K562 (cell line): Measurements from ENCODE around the gene TKT. TPM values are rescaled to one million over a fixed set of nuclear protein-coding genes. Genes with fewer than 3 reads are reported as not detected.

Experiments used
- BDP1 ChIP-seq: IDR thresholded peaks from 3 replicates; pipeline ENCODE4 v1.6.1; 2011; ENCODE audit not compliant: insufficient read length, insufficient read depth
- BHLHE40 ChIP-seq: IDR thresholded peaks from 2 replicates; pipeline ENCODE4 v1.6.1; 2011; ENCODE audit warnings: low read length, improper control_type of control experiment
- ESRRA ChIP-seq: fragments of 450-650 bp; IDR thresholded peaks from 2 replicates; pipeline ENCODE4 v1.6.1; 2014; ENCODE audit warnings: low read depth, mild to moderate bottlenecking, moderate library complexity, borderline replicate concordance
- FOS ChIP-seq: IDR thresholded peaks from 3 replicates; pipeline ENCODE4 v1.6.1; 2011; ENCODE audit not compliant: insufficient read length; ENCODE audit errors: extremely low read depth
- FOXK1 ChIP-seq: sonication (generic); formaldehyde crosslinking; IDR thresholded peaks from 2 replicates; pipeline ENCODE4 v1.8.0; 2022; ENCODE audit warnings: missing genetic modification reagents, mild to moderate bottlenecking, borderline replicate concordance
- PHF8 ChIP-seq: fragments of 200-600 bp; sonication (generic); IDR thresholded peaks from 2 replicates; pipeline ENCODE4 v1.6.1; 2012; ENCODE audit warnings: mixed run types, mild to moderate bottlenecking, inconsistent platforms, low read length, moderate library complexity, borderline replicate concordance
- RBM25 ChIP-seq: fragments of 200-400 bp; formaldehyde crosslinking; IDR thresholded peaks from 2 replicates; pipeline ENCODE4 v1.6.1; 2018; ENCODE audit warnings: low read length, low read depth, moderate library complexity; ENCODE audit not compliant: severe bottlenecking
- SAFB2 ChIP-seq: fragments of 200-400 bp; formaldehyde crosslinking; IDR thresholded peaks from 2 replicates; pipeline ENCODE4 v1.6.1; 2018; ENCODE audit warnings: borderline replicate concordance, low read length, low read depth, moderate library complexity; ENCODE audit not compliant: severe bottlenecking
- SIN3B ChIP-seq: fragments of 450-650 bp; IDR thresholded peaks from 2 replicates; pipeline ENCODE4 v1.6.1; 2017; ENCODE audit warnings: low read depth, mild to moderate bottlenecking, moderate library complexity
- SRSF9 ChIP-seq: fragments of 200-400 bp; formaldehyde crosslinking; IDR thresholded peaks from 2 replicates; pipeline ENCODE4 v1.6.1; 2017; ENCODE audit warnings: low read depth, low read length, borderline replicate concordance
- XRCC5 ChIP-seq: fragments of 200-400 bp; formaldehyde crosslinking; IDR thresholded peaks from 2 replicates; pipeline ENCODE4 v1.6.1; 2017; ENCODE audit warnings: low read depth, mild to moderate bottlenecking, low read length
- ZBTB7A ChIP-seq: IDR thresholded peaks from 2 replicates; pipeline ENCODE4 v1.6.1; 2011; ENCODE audit warnings: low read depth, mild to moderate bottlenecking, low read length, moderate library complexity, borderline replicate concordance; ENCODE audit not compliant: control insufficient read depth
- ZEB2 ChIP-seq: fragments of 450-650 bp; IDR thresholded peaks from 2 replicates; pipeline ENCODE4 v1.6.1; 2016
- ZNF263 ChIP-seq: sonication (generic); formaldehyde crosslinking; IDR thresholded peaks from 2 replicates; pipeline ENCODE4 v1.8.0; 2022; ENCODE audit warnings: mild to moderate bottlenecking, missing genetic modification reagents, borderline replicate concordance
- ZNF354B ChIP-seq: fragments of 250-450 bp; sonication (Bioruptor Pico); IDR thresholded peaks from 2 replicates; pipeline ENCODE4 v1.4.0; 2020
- polyA plus RNA-seq, 8 experiments: library from polyadenylated mRNA; depleted of rRNA in 4 of 8; stranded (reverse) in 5 of 8; unstranded in 3 of 8; fragments of >200 nt; fragmentation: Nextera tagmentation in 2 of 8; fragmentation: Illumina TruSeq in 1 of 8; extraction: Ambion mirVana in 2 of 8; extraction: Trizol in 1 of 8; gene quantifications; 2 replicates each; pipeline versions ENCODE4 v1.2.1 to v1.2.3, GENCODE V29; 2011 to 2014; ENCODE audit warnings: inconsistent platforms in 1 of 8, missing spikeins in 1 of 8
- total RNA-seq, 7 experiments: library from RNA; depleted of rRNA in 6 of 7; stranded (reverse); fragments of >200 nt in 6 of 7; fragmentation: Illumina TruSeq in 2 of 7; extraction: Trizol in 2 of 7; gene quantifications; 2 replicates each; pipeline versions ENCODE4 v1.2.1 to v1.2.3, GENCODE V29; 2011 to 2021; ENCODE audit warnings: low replicate concordance in 1 of 7
- TF ChIP-seq, protein P1 (sequence below): fragments of 450-650 bp; IDR thresholded peaks from one replicate; pipeline ENCODE4 v1.6.1; 2018; ENCODE audit warnings: mild to moderate bottlenecking, moderate library complexity; ENCODE audit not compliant: partially characterized antibody
- TF ChIP-seq, protein P2 (sequence below): fragments of 450-650 bp; formaldehyde crosslinking; conservative IDR thresholded peaks from 2 replicates; pipeline ENCODE4 v1.4.0; 2022; ENCODE audit warnings: mild to moderate bottlenecking, missing genetic modification characterization
- TF ChIP-seq, protein P3 (sequence below): sonication (generic); formaldehyde crosslinking; IDR thresholded peaks from 2 replicates; pipeline ENCODE4 v1.8.0; 2022; ENCODE audit warnings: missing genetic modification reagents, mild to moderate bottlenecking, borderline replicate concordance
- TF ChIP-seq, protein P4 (sequence below): fragments of 250-450 bp; sonication (Bioruptor Pico); IDR thresholded peaks from 2 replicates; pipeline ENCODE4 v1.8.0; 2022; ENCODE audit warnings: moderate library complexity, mild to moderate bottlenecking, inconsistent platforms
- TF ChIP-seq, protein P5 (sequence below), 2 experiments: fragments of 250-450 bp in 1 of 2; fragments of 450-650 bp in 1 of 2; sonication (Bioruptor Pico) in 1 of 2; IDR thresholded peaks; 2 replicates each; pipeline versions ENCODE4 v1.6.1 to v1.8.0; 2016 to 2021; ENCODE audit warnings: mild to moderate bottlenecking in 2 of 2, moderate library complexity in 2 of 2, missing compliant biosample characterization in 1 of 2, missing genetic modification characterization in 1 of 2

TKT gene
- total and polyA plus RNA-seq, 9 of the 15 experiments (the other 6 are each of a cell fraction or from before 2014, with no cell fraction given), result 58.1 to 401 (median 187) TPM

DNA sequence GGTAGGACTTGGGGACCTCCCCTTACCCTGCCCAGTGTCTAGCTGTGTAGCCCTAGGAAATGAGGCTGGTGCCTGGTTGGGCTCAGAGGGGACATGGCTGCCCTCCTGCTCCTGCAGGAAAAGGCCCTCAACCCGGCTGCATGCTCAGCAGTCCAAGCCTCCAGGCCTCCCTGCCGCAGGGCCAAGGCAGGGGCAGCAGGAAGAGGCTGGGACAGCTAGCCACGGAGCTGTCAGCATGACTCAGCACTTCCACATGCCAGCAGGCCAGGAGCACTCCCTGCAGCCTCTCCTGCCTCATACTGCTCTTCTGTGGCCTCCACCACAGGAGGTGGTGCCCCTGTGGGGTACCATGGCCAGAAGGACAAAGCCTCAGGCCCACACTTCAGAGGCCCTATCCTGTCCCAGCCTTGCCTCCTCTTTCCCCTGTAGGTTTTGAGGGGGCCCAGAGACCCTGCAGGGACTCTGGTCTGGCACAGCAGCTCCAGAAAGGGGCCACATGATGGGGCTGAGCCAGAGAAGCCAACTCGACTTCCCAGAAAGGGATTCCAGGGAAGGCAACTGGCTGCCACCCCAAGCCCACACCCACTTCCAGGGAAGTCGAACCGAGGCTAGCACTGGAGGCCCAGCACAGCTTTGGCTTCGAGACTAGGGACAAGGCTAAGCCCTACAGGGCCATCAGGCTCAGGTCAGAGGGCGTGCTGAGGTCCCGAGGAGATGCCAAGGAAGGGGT, 19.5 kb downstream of the TKT start (continued):
- TF ChIP-seq, protein P1, sequence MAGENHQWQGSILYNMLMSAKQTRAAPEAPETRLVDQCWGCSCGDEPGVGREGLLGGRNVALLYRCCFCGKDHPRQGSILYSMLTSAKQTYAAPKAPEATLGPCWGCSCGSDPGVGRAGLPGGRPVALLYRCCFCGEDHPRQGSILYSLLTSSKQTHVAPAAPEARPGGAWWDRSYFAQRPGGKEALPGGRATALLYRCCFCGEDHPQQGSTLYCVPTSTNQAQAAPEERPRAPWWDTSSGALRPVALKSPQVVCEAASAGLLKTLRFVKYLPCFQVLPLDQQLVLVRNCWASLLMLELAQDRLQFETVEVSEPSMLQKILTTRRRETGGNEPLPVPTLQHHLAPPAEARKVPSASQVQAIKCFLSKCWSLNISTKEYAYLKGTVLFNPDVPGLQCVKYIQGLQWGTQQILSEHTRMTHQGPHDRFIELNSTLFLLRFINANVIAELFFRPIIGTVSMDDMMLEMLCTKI, result no peak
- TF ChIP-seq PHF8, result no peak
- no peak for TF ChIP-seq FOS
- TF ChIP-seq, protein P2, sequence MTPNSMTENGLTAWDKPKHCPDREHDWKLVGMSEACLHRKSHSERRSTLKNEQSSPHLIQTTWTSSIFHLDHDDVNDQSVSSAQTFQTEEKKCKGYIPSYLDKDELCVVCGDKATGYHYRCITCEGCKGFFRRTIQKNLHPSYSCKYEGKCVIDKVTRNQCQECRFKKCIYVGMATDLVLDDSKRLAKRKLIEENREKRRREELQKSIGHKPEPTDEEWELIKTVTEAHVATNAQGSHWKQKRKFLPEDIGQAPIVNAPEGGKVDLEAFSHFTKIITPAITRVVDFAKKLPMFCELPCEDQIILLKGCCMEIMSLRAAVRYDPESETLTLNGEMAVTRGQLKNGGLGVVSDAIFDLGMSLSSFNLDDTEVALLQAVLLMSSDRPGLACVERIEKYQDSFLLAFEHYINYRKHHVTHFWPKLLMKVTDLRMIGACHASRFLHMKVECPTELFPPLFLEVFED (CRISPR knock-in tag), result no peak
- TF ChIP-seq, protein P3, sequence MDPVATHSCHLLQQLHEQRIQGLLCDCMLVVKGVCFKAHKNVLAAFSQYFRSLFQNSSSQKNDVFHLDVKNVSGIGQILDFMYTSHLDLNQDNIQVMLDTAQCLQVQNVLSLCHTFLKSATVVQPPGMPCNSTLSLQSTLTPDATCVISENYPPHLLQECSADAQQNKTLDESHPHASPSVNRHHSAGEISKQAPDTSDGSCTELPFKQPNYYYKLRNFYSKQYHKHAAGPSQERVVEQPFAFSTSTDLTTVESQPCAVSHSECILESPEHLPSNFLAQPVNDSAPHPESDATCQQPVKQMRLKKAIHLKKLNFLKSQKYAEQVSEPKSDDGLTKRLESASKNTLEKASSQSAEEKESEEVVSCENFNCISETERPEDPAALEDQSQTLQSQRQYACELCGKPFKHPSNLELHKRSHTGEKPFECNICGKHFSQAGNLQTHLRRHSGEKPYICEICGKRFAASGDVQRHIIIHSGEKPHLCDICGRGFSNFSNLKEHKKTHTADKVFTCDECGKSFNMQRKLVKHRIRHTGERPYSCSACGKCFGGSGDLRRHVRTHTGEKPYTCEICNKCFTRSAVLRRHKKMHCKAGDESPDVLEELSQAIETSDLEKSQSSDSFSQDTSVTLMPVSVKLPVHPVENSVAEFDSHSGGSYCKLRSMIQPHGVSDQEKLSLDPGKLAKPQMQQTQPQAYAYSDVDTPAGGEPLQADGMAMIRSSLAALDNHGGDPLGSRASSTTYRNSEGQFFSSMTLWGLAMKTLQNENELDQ (CRISPR knock-in tag), result no peak
- TF ChIP-seq FOXK1 (CRISPR knock-in tag), result no peak
- no peak for TF ChIP-seq ZNF354B (CRISPR knock-in tag)
- no peak for TF ChIP-seq ZBTB7A
- no peak for TF ChIP-seq ESRRA
- TF ChIP-seq RBM25, result no peak
- TF ChIP-seq, protein P4, sequence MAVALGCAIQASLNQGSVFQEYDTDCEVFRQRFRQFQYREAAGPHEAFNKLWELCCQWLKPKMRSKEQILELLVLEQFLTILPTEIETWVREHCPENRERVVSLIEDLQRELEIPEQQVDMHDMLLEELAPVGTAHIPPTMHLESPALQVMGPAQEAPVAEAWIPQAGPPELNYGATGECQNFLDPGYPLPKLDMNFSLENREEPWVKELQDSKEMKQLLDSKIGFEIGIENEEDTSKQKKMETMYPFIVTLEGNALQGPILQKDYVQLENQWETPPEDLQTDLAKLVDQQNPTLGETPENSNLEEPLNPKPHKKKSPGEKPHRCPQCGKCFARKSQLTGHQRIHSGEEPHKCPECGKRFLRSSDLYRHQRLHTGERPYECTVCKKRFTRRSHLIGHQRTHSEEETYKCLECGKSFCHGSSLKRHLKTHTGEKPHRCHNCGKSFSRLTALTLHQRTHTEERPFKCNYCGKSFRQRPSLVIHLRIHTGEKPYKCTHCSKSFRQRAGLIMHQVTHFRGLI (CRISPR knock-in tag), result 0 out of 2 replicates have a peak, but pooled peaks have one; percentile 53
- no peak for TF ChIP-seq ZEB2
- no peak for TF ChIP-seq BHLHE40
- TF ChIP-seq XRCC5, result no peak
- no peak for TF ChIP-seq SRSF9
- TF ChIP-seq, protein P5, sequence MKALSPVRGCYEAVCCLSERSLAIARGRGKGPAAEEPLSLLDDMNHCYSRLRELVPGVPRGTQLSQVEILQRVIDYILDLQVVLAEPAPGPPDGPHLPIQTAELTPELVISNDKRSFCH (CRISPR knock-in tag; IDR thresholded peaks at IDR 0.05), result no peak
- TF ChIP-seq, protein P5 (tag; IDR thresholded peaks at IDR 0.05), result no peak
- peak; percentile 29; the same call in 1 of the 2 replicates for TF ChIP-seq ZNF263 (CRISPR knock-in tag)
- no peak for TF ChIP-seq BDP1
- no peak for TF ChIP-seq SAFB2
- TF ChIP-seq SIN3B, result no peak
